ENCODE measurements around the gene PHACTR1. TPM values are rescaled to one million over a fixed set of nuclear protein-coding genes. Genes with fewer than 3 reads are reported as not detected.

Gene PHACTR1
- total and polyA plus RNA-seq, 9 of the 15 experiments (the other 6 are each of a cell fraction or from before 2014, with no cell fraction given) = 11.5 to 32.6 (median 22.0) TPM

- CTCF ChIA-PET (ENCODE audit: low intra/inter-chr PET ratio) = no interaction called here
- in situ Hi-C loops (cut with MboI) = no loop called here
- no TSS peak for BruUV-seq (replicated peaks)
Observed at GRCh38 chr6:12884983-12885382, 168.4 kb downstream of the PHACTR1 start.

More at GRCh38 chr6:12884983-12885382, 168.4 kb downstream of the PHACTR1 start:
- POLR2A ChIA-PET = no interaction called here
- no peaks in the 10 kb centered on the region for H4K20me1 ChIP-seq (replicated peaks; ENCODE audit: control insufficient read depth, insufficient read depth, low read length)
- H3K4me3 ChIP-seq = no peak overlapping the region
- no peak overlapping the region for H3K9ac ChIP-seq (ENCODE audit: insufficient read depth in 1 of 2, low read depth in 2 of 2, low read length in 2 of 2)
- FAIRE-seq (no peak), DNase-seq (ENCODE audit: extremely low read depth in 1 of 4, low spot score in 3 of 4) (no peak), ATAC-seq (no peak)
- WGBS (ENCODE audit: insufficient coverage, low coverage, missing lambda C conversion rate) = 0% methylated on average over 7 of the region's 7 CpGs
- H3K4me2 ChIP-seq (ENCODE audit: insufficient read depth, low read length) = no peak overlapping the region
- no peaks in the 10 kb centered on the region for H3K4me1 ChIP-seq (replicated peaks in 1 of 2; ENCODE audit: control insufficient read depth in 2 of 2, insufficient read depth in 2 of 2, low read length in 2 of 2)
- H3K27me3 ChIP-seq (ENCODE audit: control insufficient read depth in 2 of 2, insufficient read depth in 2 of 2, low read length in 2 of 2) = peaks cover 0 to 3% of the 10 kb centered on the region in 2 experiments; a peak in 1 of 5 replicates
- H2AFZ ChIP-seq (ENCODE audit: low read depth, low read length) = no peak overlapping the region
- H3K36me3 ChIP-seq (ENCODE audit: control insufficient read depth, insufficient read depth, low read length) = no peaks in the 10 kb centered on the region
- TF ChIP-seq ZKSCAN8 (CRISPR knock-in tag; IDR thresholded peaks at IDR 0.05) (no peak), HDAC2 (IDR thresholded peaks at IDR 0.05) (no peak), ZBTB34 (CRISPR knock-in tag; IDR thresholded peaks at IDR 0.05) (no peak), ZNF23 (CRISPR knock-in tag; IDR thresholded peaks at IDR 0.05) (no peak), HNRNPK (IDR thresholded peaks at IDR 0.05; ENCODE audit: low read depth, low read length, poor library complexity, severe bottlenecking) (no peak), GMEB1 (CRISPR knock-in tag; IDR thresholded peaks at IDR 0.05) (no peak), RFX5 (IDR thresholded peaks at IDR 0.05; ENCODE audit: low read depth, low read length) (no peak), NRF1 (conservative IDR thresholded peaks at IDR 0.05 in 1 of 2, IDR thresholded peaks at IDR 0.05 in 1 of 2) (no peak), RHOXF2B (CRISPR knock-in tag; conservative IDR thresholded peaks at IDR 0.05) (no peak), ZNF764 (CRISPR knock-in tag; IDR thresholded peaks at IDR 0.05; ENCODE audit: low read depth) (no peak), SAP30 (IDR thresholded peaks at IDR 0.05; ENCODE audit: borderline replicate concordance, insufficient read depth, low read depth, low read length, poor library complexity, severe bottlenecking) (no peak), ELK3 (CRISPR knock-in tag; IDR thresholded peaks at IDR 0.05) (no peak), CEBPB (tag; IDR thresholded peaks at IDR 0.05) (no peak), ZNF77 (CRISPR knock-in tag; IDR thresholded peaks at IDR 0.05) (no peak), L3MBTL2 (IDR thresholded peaks at IDR 0.05) (no peak), BCL6 (CRISPR knock-in tag; IDR thresholded peaks at IDR 0.05) (no peak)
- TF ChIP-seq, protein P1, sequence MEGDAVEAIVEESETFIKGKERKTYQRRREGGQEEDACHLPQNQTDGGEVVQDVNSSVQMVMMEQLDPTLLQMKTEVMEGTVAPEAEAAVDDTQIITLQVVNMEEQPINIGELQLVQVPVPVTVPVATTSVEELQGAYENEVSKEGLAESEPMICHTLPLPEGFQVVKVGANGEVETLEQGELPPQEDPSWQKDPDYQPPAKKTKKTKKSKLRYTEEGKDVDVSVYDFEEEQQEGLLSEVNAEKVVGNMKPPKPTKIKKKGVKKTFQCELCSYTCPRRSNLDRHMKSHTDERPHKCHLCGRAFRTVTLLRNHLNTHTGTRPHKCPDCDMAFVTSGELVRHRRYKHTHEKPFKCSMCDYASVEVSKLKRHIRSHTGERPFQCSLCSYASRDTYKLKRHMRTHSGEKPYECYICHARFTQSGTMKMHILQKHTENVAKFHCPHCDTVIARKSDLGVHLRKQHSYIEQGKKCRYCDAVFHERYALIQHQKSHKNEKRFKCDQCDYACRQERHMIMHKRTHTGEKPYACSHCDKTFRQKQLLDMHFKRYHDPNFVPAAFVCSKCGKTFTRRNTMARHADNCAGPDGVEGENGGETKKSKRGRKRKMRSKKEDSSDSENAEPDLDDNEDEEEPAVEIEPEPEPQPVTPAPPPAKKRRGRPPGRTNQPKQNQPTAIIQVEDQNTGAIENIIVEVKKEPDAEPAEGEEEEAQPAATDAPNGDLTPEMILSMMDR (IDR thresholded peaks at IDR 0.05 in 2 of 3, conservative IDR thresholded peaks at IDR 0.05 in 1 of 3; ENCODE audit: insufficient read depth in 2 of 3, low read depth in 1 of 3, low read length in 3 of 3) = no peak
- H3K27ac ChIP-seq (ENCODE audit: extremely low read depth, low read depth, low read length) = no peak overlapping the region
- H3K9me3 ChIP-seq (replicated peaks; ENCODE audit: control insufficient read depth, insufficient read depth, low read depth, low read length) = no peaks in the 10 kb centered on the region
- no peaks in the 10 kb centered on the region for H3K79me2 ChIP-seq (ENCODE audit: control insufficient read depth, insufficient read depth, low read length)
- no peaks in the 10 kb centered on the region for H3K9me1 ChIP-seq (ENCODE audit: control insufficient read depth, insufficient read depth, low read length)
- intact Hi-C loops (cut with micrococcal nuclease) = no loop called here
